ENCODE results near the gene POLG.
"Not testable (repeated sequence)": the region's sequence is repeated elsewhere in the genome, so short reads cannot be mapped to it uniquely, and the experiment has no call there.

POLG gene

GRCh38 chr15:89282631-89283030, 52.0 kb downstream of the POLG start:
- Mint-ChIP-seq H3K27ac (no peak overlapping the region), H3K4me3 (no peak overlapping the region), H3K36me3 (ENCODE audit: low read depth) (peaks cover 56% of the 10 kb centered on the region), H3K27me3 (ENCODE audit: low read depth) (no peaks in the 10 kb centered on the region), H3K4me1 (no peaks in the 10 kb centered on the region), H3K9me3 (peaks cover 12% of the 10 kb centered on the region)
- TF ChIP-seq, protein P1, sequence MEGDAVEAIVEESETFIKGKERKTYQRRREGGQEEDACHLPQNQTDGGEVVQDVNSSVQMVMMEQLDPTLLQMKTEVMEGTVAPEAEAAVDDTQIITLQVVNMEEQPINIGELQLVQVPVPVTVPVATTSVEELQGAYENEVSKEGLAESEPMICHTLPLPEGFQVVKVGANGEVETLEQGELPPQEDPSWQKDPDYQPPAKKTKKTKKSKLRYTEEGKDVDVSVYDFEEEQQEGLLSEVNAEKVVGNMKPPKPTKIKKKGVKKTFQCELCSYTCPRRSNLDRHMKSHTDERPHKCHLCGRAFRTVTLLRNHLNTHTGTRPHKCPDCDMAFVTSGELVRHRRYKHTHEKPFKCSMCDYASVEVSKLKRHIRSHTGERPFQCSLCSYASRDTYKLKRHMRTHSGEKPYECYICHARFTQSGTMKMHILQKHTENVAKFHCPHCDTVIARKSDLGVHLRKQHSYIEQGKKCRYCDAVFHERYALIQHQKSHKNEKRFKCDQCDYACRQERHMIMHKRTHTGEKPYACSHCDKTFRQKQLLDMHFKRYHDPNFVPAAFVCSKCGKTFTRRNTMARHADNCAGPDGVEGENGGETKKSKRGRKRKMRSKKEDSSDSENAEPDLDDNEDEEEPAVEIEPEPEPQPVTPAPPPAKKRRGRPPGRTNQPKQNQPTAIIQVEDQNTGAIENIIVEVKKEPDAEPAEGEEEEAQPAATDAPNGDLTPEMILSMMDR (IDR thresholded peaks at IDR 0.05; ENCODE audit: unreplicated experiment in 3 of 3) = no peak

GRCh38 chr15:89278307-89278706, 56.3 kb downstream of the POLG start:
- Mint-ChIP-seq H3K27ac (no peak overlapping the region), H3K4me1 (no peaks in the 10 kb centered on the region), H3K4me3 (no peak overlapping the region), H3K36me3 (ENCODE audit: low read depth) (peaks cover 20% of the 10 kb centered on the region), H3K27me3 (ENCODE audit: low read depth) (no peaks in the 10 kb centered on the region), H3K9me3 (no peaks in the 10 kb centered on the region)
- TF ChIP-seq, protein P1 (IDR thresholded peaks at IDR 0.05; ENCODE audit: unreplicated experiment in 3 of 3) = no peak

- not testable (repeated sequence) for H3K4me3 Mint-ChIP-seq; H3K27me3 Mint-ChIP-seq (ENCODE audit: low read depth); H3K9me3 Mint-ChIP-seq; H3K27ac Mint-ChIP-seq; H3K4me1 Mint-ChIP-seq
- peaks cover 13% of the 10 kb centered on the region for H3K36me3 Mint-ChIP-seq (ENCODE audit: low read depth)
Observed at GRCh38 chr15:89277281-89277680, 57.3 kb downstream of the POLG start.
